ENCODE data around the gene NDUFB10. TPM values are rescaled to one million over a fixed set of nuclear protein-coding genes. Genes with fewer than 3 reads are reported as not detected.

Gene NDUFB10
- total RNA-seq, 2 donors from 2014 or later = 172 to 333 TPM

GRCh38 chr16:1968146-1968953, 9.0 kb downstream of the NDUFB10 start:
- H3K27me3 ChIP-seq (replicated peaks; ENCODE audit: insufficient read depth) = no peaks in the 10 kb centered on the region
- no peaks in the 10 kb centered on the region for H3K36me3 ChIP-seq
- intact Hi-C loops (cut with DNase I) = no loop called here
- TF ChIP-seq POLR2AphosphoS5 (IDR thresholded peaks at IDR 0.05) (no peak), POLR2A (IDR thresholded peaks at IDR 0.05) (no peak), CTCF (IDR thresholded peaks at IDR 0.05) (no peak)
- WGBS = 86% methylated on average over 34 of the region's 41 CpGs
- no peaks in the 10 kb centered on the region for H3K9me3 ChIP-seq
- no peak overlapping the region for H3K27ac ChIP-seq
- H3K4me3 ChIP-seq = no peak overlapping the region
- peaks cover 11% of the 10 kb centered on the region for H3K4me1 ChIP-seq (replicated peaks)
- DNase-seq (ENCODE audit: low spot score) = no peak

GRCh38 chr16:1971796-1972489, 12.6 kb downstream of the NDUFB10 start, which contains the start of gene TBL3:
Gene TBL3, plus strand, starts transcription at chr16:1972053. Its CDS starts 112 bp downstream, at chr16:1972165.
- under 1% methylated on average over 74 of the region's 78 CpGs for WGBS
- peak; percentile 90 for DNase-seq (ENCODE audit: low spot score)
- TF ChIP-seq POLR2A (IDR thresholded peaks at IDR 0.05) = peak; percentile 88
- TF ChIP-seq POLR2AphosphoS5 (IDR thresholded peaks at IDR 0.05) = peak; percentile 100
- TF ChIP-seq CTCF (IDR thresholded peaks at IDR 0.05) = peak in 2 of 4 experiments; percentile 40 to 51

GRCh38 chr16:1972490-1972877, 13.1 kb downstream of the NDUFB10 start:
- Histone ChIP-seq H3K36me3 (peaks cover 11 to 12% of the 10 kb centered on the region in 2 donors), H3K27me3 (replicated peaks; ENCODE audit: insufficient read depth) (no peaks in the 10 kb centered on the region), H3K4me3 (peak overlapping the region; percentile 77 to 93), H3K9me3 (no peaks in the 10 kb centered on the region), H3K27ac (peak overlapping the region in 1 of 2 donors; percentile 86), H3K4me1 (replicated peaks) (peaks cover 6% of the 10 kb centered on the region)
- no peak for TF ChIP-seq CTCF (IDR thresholded peaks at IDR 0.05)
- intact Hi-C loops (cut with DNase I) = no loop called here
- no peak for DNase-seq (ENCODE audit: low spot score)
- WGBS = 2% methylated on average over 21 of the region's 22 CpGs

More at GRCh38 chr16:1971796-1972489, 12.6 kb downstream of the NDUFB10 start, which contains the start of gene TBL3:
- Histone ChIP-seq H3K9me3 (no peaks in the 10 kb centered on the region), H3K27ac (peak within 1 kb of the TSS; percentile 84 to 86), H3K4me1 (replicated peaks) (peaks cover 6% of the 10 kb centered on the region), H3K4me3 (peak within 1 kb of the TSS; percentile 77 to 93), H3K36me3 (peaks cover 11% of the 10 kb centered on the region in 2 donors), H3K27me3 (replicated peaks; ENCODE audit: insufficient read depth) (no peaks in the 10 kb centered on the region)
- intact Hi-C loops (cut with DNase I) = no loop called here

- Histone ChIP-seq H3K27ac (no peak overlapping the region), H3K36me3 (peaks cover 11 to 13% of the 10 kb centered on the region in 2 donors), H3K27me3 (replicated peaks; ENCODE audit: insufficient read depth) (no peaks in the 10 kb centered on the region), H3K4me1 (replicated peaks) (peaks cover 6% of the 10 kb centered on the region), H3K9me3 (no peaks in the 10 kb centered on the region), H3K4me3 (no peak overlapping the region)
- intact Hi-C loops (cut with DNase I) = no loop called here
- TF ChIP-seq POLR2A (IDR thresholded peaks at IDR 0.05) = no peak
- no peak for TF ChIP-seq POLR2AphosphoS5 (IDR thresholded peaks at IDR 0.05)
- no peak for TF ChIP-seq CTCF (IDR thresholded peaks at IDR 0.05)
- WGBS = 90% methylated on average over 16 of the region's 16 CpGs
- DNase-seq (ENCODE audit: low spot score) = no peak
These were observed 14.3 kb downstream of the NDUFB10 start for GRCh38 chr16:1973461-1974156.
